Ishikawa (cell line): ENCODE data around the gene SASH1.
A peak's percentile ranks its signal among the peaks of the same experiment; 100 is the strongest.

ENCODE experiments used
- CEBPB ChIP-seq: IDR thresholded peaks from 2 replicates; pipeline ENCODE4 v1.6.1; 2012
- CREB1 ChIP-seq: IDR thresholded peaks from 2 replicates; pipeline ENCODE4 v1.6.1; 2012; ENCODE audit warnings: low read depth
- EGR1 ChIP-seq: IDR thresholded peaks from 2 replicates; pipeline ENCODE4 v1.6.1; 2012
- EP300 ChIP-seq: IDR thresholded peaks from 2 replicates; pipeline ENCODE4 v1.6.1; 2012; ENCODE audit warnings: borderline replicate concordance
- FOXM1 ChIP-seq: IDR thresholded peaks from 2 replicates; pipeline ENCODE4 v1.6.1; 2012; ENCODE audit warnings: low read depth, borderline replicate concordance
- MAX ChIP-seq: IDR thresholded peaks from 2 replicates; pipeline ENCODE4 v1.6.1; 2012
- NFIC ChIP-seq: IDR thresholded peaks from 2 replicates; pipeline ENCODE4 v1.6.1; 2012
- RAD21 ChIP-seq: IDR thresholded peaks from 2 replicates; pipeline ENCODE4 v1.6.1; 2012; ENCODE audit warnings: low read depth
- REST ChIP-seq: IDR thresholded peaks from 2 replicates; pipeline ENCODE4 v1.6.1; 2012; ENCODE audit warnings: low read depth, mild to moderate bottlenecking
- TAF1 ChIP-seq: IDR thresholded peaks from 2 replicates; pipeline ENCODE4 v1.6.1; 2012; ENCODE audit warnings: low read depth, mild to moderate bottlenecking
- TCF12 ChIP-seq: IDR thresholded peaks from 2 replicates; pipeline ENCODE4 v1.6.1; 2012; ENCODE audit warnings: low read depth
- TEAD4 ChIP-seq: IDR thresholded peaks from 2 replicates; pipeline ENCODE4 v1.6.1; 2012
- YY1 ChIP-seq: IDR thresholded peaks from 2 replicates; pipeline ENCODE4 v1.6.1; 2012; ENCODE audit warnings: low read depth

- TF ChIP-seq TAF1 = no peak
- TF ChIP-seq CREB1 = no peak
- no peak for TF ChIP-seq RAD21
- peak; percentile 68; the same call in 1 of the 2 replicates for TF ChIP-seq EP300
- TF ChIP-seq REST = no peak
- TF ChIP-seq MAX = peak; percentile 27; the same call in 1 of the 2 replicates
- TF ChIP-seq TCF12 = peak; percentile 74
- TF ChIP-seq FOXM1 = 0 out of 2 replicates have a peak, but pooled peaks have one; percentile 25
- TF ChIP-seq EGR1 = 0 out of 2 replicates have a peak, but pooled peaks have one; percentile 42
- peak; percentile 65 for TF ChIP-seq NFIC
- no peak for TF ChIP-seq YY1
- TF ChIP-seq TEAD4 = peak; percentile 86
- TF ChIP-seq CEBPB = no peak
These were observed 88.8 kb downstream of the SASH1 start for GRCh38 chr6:148431413-148431812.
